Measurements from ENCODE around the gene NPPB.

NPPB gene

DNA sequence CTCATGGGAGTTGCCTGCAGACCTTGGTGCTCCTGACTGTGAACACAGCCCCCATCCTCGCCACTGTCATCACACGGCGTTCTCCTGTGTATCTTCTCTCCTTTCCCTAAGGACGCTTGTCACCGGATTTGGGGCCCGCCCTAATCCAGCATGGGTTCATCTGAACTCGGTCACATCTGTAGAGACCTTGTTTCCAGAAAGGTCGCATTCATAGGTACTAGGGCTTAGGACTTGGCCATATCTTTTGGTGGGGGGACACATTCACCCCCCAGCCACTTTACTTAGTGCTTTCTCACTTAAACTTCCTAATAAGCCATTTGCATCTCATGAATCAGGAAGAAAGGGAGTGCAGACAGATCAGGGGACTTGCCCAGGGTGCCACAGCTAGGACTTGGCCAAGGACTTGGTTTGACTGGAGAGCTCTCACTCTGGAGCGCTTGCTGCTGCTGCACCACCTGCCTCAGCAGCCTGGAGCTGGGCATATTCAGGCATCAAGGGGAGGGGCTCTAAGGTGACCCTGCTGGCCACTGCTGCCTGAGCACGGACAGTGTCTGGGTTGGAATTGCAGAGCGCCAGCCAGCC lies 20.9 kb downstream of the NPPB start:
- Histone ChIP-seq H3K4me1 (peaks cover 19% of the 10 kb centered on the region), H3K27me3 (no peaks in the 10 kb centered on the region), H3K36me3 (peaks cover 20% of the 10 kb centered on the region), H3K4me3 (ENCODE audit: low read depth, low read length) (no peak overlapping the region), H3K9me3 (no peaks in the 10 kb centered on the region)
- TF ChIP-seq, protein P1, sequence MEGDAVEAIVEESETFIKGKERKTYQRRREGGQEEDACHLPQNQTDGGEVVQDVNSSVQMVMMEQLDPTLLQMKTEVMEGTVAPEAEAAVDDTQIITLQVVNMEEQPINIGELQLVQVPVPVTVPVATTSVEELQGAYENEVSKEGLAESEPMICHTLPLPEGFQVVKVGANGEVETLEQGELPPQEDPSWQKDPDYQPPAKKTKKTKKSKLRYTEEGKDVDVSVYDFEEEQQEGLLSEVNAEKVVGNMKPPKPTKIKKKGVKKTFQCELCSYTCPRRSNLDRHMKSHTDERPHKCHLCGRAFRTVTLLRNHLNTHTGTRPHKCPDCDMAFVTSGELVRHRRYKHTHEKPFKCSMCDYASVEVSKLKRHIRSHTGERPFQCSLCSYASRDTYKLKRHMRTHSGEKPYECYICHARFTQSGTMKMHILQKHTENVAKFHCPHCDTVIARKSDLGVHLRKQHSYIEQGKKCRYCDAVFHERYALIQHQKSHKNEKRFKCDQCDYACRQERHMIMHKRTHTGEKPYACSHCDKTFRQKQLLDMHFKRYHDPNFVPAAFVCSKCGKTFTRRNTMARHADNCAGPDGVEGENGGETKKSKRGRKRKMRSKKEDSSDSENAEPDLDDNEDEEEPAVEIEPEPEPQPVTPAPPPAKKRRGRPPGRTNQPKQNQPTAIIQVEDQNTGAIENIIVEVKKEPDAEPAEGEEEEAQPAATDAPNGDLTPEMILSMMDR (IDR thresholded peaks at IDR 0.05; ENCODE audit: low read depth, low read length): no peak
- DNase-seq: no peak

- no peak overlapping the region for H3K4me3 ChIP-seq (ENCODE audit: low read depth, low read length)
- TF ChIP-seq, protein P1 (IDR thresholded peaks at IDR 0.05; ENCODE audit: low read depth, low read length): no peak
- H3K4me1 ChIP-seq: peaks cover 14% of the 10 kb centered on the region
- no peaks in the 10 kb centered on the region for H3K9me3 ChIP-seq
- no peak for DNase-seq
- H3K27me3 ChIP-seq: no peaks in the 10 kb centered on the region
- H3K36me3 ChIP-seq: peaks cover 20% of the 10 kb centered on the region
Observed at GRCh38 chr1:11836955-11837766, 21.6 kb downstream of the NPPB start.

GRCh38 chr1:11835441-11836225 lies 23.1 kb downstream of the NPPB start:
- Histone ChIP-seq H3K9me3 (no peaks in the 10 kb centered on the region), H3K36me3 (peaks cover 15% of the 10 kb centered on the region), H3K4me1 (peaks cover under 1% of the 10 kb centered on the region), H3K4me3 (ENCODE audit: low read depth, low read length) (no peak overlapping the region), H3K27me3 (no peaks in the 10 kb centered on the region)
- TF ChIP-seq, protein P1 (IDR thresholded peaks at IDR 0.05; ENCODE audit: low read depth, low read length): no peak
- no peak for DNase-seq

- no peak for DNase-seq
- no peaks in the 10 kb centered on the region for H3K4me1 ChIP-seq
- TF ChIP-seq, protein P1 (IDR thresholded peaks at IDR 0.05; ENCODE audit: low read depth, low read length): no peak
- H3K4me3 ChIP-seq (ENCODE audit: low read depth, low read length): no peak overlapping the region
- no peaks in the 10 kb centered on the region for H3K27me3 ChIP-seq
- peaks cover 7% of the 10 kb centered on the region; the same call in 1 of the 2 replicates for H3K36me3 ChIP-seq
- H3K9me3 ChIP-seq: no peaks in the 10 kb centered on the region
Observed at GRCh38 chr1:11833900-11834299, 24.8 kb downstream of the NPPB start.

GRCh38 chr1:11833497-11833896 lies 25.2 kb downstream of the NPPB start:
- H3K4me1 ChIP-seq: no peaks in the 10 kb centered on the region
- H3K4me3 ChIP-seq (ENCODE audit: low read depth, low read length): no peak overlapping the region
- no peaks in the 10 kb centered on the region for H3K27me3 ChIP-seq
- H3K36me3 ChIP-seq: peaks cover 7% of the 10 kb centered on the region; the same call in 1 of the 2 replicates
- TF ChIP-seq, protein P1 (IDR thresholded peaks at IDR 0.05; ENCODE audit: low read depth, low read length): no peak
- DNase-seq: no peak
- H3K9me3 ChIP-seq: no peaks in the 10 kb centered on the region

Measured in BE2C (cell line).